ENCODE results near the gene CD200.

- no peak for TF ChIP-seq CTCF (IDR thresholded peaks at IDR 0.05)
- no peak for TF ChIP-seq POLR2A (IDR thresholded peaks at IDR 0.05)
These were observed 62.9 kb downstream of the CD200 start for GRCh38 chr3:112395896-112396290.

All from adrenal gland (tissue), 5 donors.